Endometrial microvascular endothelial cells (primary cell): ENCODE measurements around the gene ZHX3. TPM values are rescaled to one million over a fixed set of nuclear protein-coding genes. Genes with fewer than 3 reads are reported as not detected.

Experiments
- in situ Hi-C: cut with HindIII; loops from 2 replicates; pipeline ENCODE4 v1.10.0; 2017; ENCODE audit warnings: low sequenced_read_pairs, low pct_unique_long_range_greater_than_20kb; ENCODE audit errors: inconsistent ontology term
- total RNA-seq: library from RNA; depleted of rRNA; stranded (reverse); fragments of >200 nt; gene quantifications from one replicate; pipeline ENCODE4 v1.2.3, GENCODE V29; 2015; ENCODE audit errors: inconsistent ontology term

Gene ZHX3
- total RNA-seq, 1 donor from 2014 or later = 10.2 TPM

- in situ Hi-C loops = no loop called here
Measured at GRCh38 chr20:41170386-41171105, 147.0 kb downstream of the ZHX3 start.

- in situ Hi-C loops = no loop called here
Measured at GRCh38 chr20:41169791-41170351, 147.7 kb downstream of the ZHX3 start.

GRCh38 chr20:41169162-41169690 is 148.3 kb downstream of the ZHX3 start:
- in situ Hi-C loops = no loop called here

- in situ Hi-C loops = no loop called here
Measured at GRCh38 chr20:41168281-41169161, 149.0 kb downstream of the ZHX3 start.

- in situ Hi-C loops = no loop called here
Measured at GRCh38 chr20:41167481-41168253, 149.9 kb downstream of the ZHX3 start.

- in situ Hi-C loops = no loop called here
Measured at GRCh38 chr20:41167118-41167470, 150.4 kb downstream of the ZHX3 start.

- in situ Hi-C loops = no loop called here
Measured at GRCh38 chr20:41166201-41167117, 151.1 kb downstream of the ZHX3 start.

GRCh38 chr20:41165001-41165882 is 152.3 kb downstream of the ZHX3 start:
- in situ Hi-C loops = no loop called here

- in situ Hi-C loops = no loop called here
Measured at GRCh38 chr20:41163821-41164220, 153.7 kb downstream of the ZHX3 start.

GRCh38 chr20:41162396-41162795 is 155.1 kb downstream of the ZHX3 start:
- in situ Hi-C loops = no loop called here

- in situ Hi-C loops = no loop called here
Measured at GRCh38 chr20:41161886-41162285, 155.6 kb downstream of the ZHX3 start.

GRCh38 chr20:41160686-41161085 is 156.8 kb downstream of the ZHX3 start:
- in situ Hi-C loops = no loop called here

GRCh38 chr20:41159547-41159946 is 158.0 kb downstream of the ZHX3 start:
- in situ Hi-C loops = no loop called here

GRCh38 chr20:41158082-41158625 is 159.4 kb downstream of the ZHX3 start:
- in situ Hi-C loops = no loop called here

GRCh38 chr20:41155261-41155660 is 162.3 kb downstream of the ZHX3 start:
- in situ Hi-C loops = no loop called here

- in situ Hi-C loops = no loop called here
Measured at GRCh38 chr20:41154436-41155176, 162.9 kb downstream of the ZHX3 start.
